GM12878 (cell line): ENCODE results near the gene NKAIN1. TPM values are rescaled to one million over a fixed set of nuclear protein-coding genes. Genes with fewer than 3 reads are reported as not detected.
A peak's percentile ranks its signal among the peaks of the same experiment; 100 is the strongest.

ENCODE experiments used
- ASH2L ChIP-seq: fragments of 300-600, 200-600 bp; sonication (generic); IDR thresholded peaks from 2 replicates; pipeline ENCODE4 v1.6.1; 2017; ENCODE audit warnings: low read depth, mild to moderate bottlenecking, borderline replicate concordance
- BCL11A ChIP-seq: IDR thresholded peaks from 2 replicates; pipeline ENCODE4 v1.6.1; 2011; ENCODE audit warnings: low read depth, low read length
- BCLAF1 ChIP-seq: fragments of 450-650 bp; IDR thresholded peaks from 2 replicates; pipeline ENCODE4 v1.6.1; 2017; ENCODE audit warnings: antibody characterized with exemption, mild to moderate bottlenecking, moderate library complexity
- EZH2 ChIP-seq: IDR thresholded peaks from 2 replicates; pipeline ENCODE4 v1.6.1; 2012; ENCODE audit warnings: low read depth, mild to moderate bottlenecking, control low read depth, inconsistent platforms, low read length, borderline replicate concordance; ENCODE audit not compliant: control insufficient read depth
- FOXK2 ChIP-seq: fragments of 450-650 bp; IDR thresholded peaks from 2 replicates; pipeline ENCODE4 v1.6.1; 2017; ENCODE audit warnings: mild to moderate bottlenecking, moderate library complexity
- HDAC6 ChIP-seq: fragments of 200-600 bp; sonication (generic); IDR thresholded peaks from one replicate; pipeline ENCODE4 v1.8.0; 2017; ENCODE audit warnings: antibody characterized with exemption; ENCODE audit not compliant: unreplicated experiment
- HSF1 ChIP-seq: fragments of 150-350 bp; IDR thresholded peaks from 2 replicates; pipeline ENCODE4 v1.6.1; 2014; ENCODE audit warnings: mild to moderate bottlenecking, low read depth, low read length
- IKZF1 ChIP-seq: fragments of 450-650 bp; conservative IDR thresholded peaks from 2 replicates; pipeline ENCODE4 v1.6.1; 2017; ENCODE audit warnings: antibody characterized with exemption, mild to moderate bottlenecking
- JUNB ChIP-seq: IDR thresholded peaks from 2 replicates; pipeline ENCODE4 v1.6.1; 2016; ENCODE audit warnings: antibody characterized with exemption, mild to moderate bottlenecking
- MEF2A ChIP-seq: IDR thresholded peaks from 2 replicates; pipeline ENCODE4 v1.6.1; 2011; ENCODE audit warnings: low read depth, mild to moderate bottlenecking, low read length, moderate library complexity; ENCODE audit not compliant: insufficient read depth
- MXI1 ChIP-seq: fragments of 150-350 bp; IDR thresholded peaks from 2 replicates; pipeline ENCODE4 v1.6.1; 2011; ENCODE audit warnings: low read depth, mild to moderate bottlenecking, inconsistent platforms, low read length, improper control_type of control experiment
- MYB ChIP-seq: fragments of 150-350 bp; IDR thresholded peaks from 2 replicates; pipeline ENCODE4 v1.6.1; 2014; ENCODE audit warnings: mild to moderate bottlenecking, low read depth, low read length, borderline replicate concordance
- NR2C2 ChIP-seq: IDR thresholded peaks from 2 replicates; pipeline ENCODE4 v1.6.1; 2011; ENCODE audit warnings: borderline replicate concordance, low read depth; ENCODE audit not compliant: control insufficient read depth, insufficient read length
- PBX3 ChIP-seq: IDR thresholded peaks from 2 replicates; pipeline ENCODE4 v1.6.1; 2011; ENCODE audit warnings: mild to moderate bottlenecking, low read depth, low read length, moderate library complexity; ENCODE audit not compliant: insufficient replicate concordance
- PKNOX1 ChIP-seq: fragments of 450-650 bp; IDR thresholded peaks from 2 replicates; pipeline ENCODE4 v1.6.1; 2016; ENCODE audit warnings: mild to moderate bottlenecking
- RCOR1 ChIP-seq: conservative IDR thresholded peaks from 2 replicates; pipeline ENCODE4 v1.6.1; 2012; ENCODE audit warnings: low read depth, low read length, improper control_type of control experiment
- USF1 ChIP-seq: IDR thresholded peaks from 2 replicates; pipeline ENCODE4 v1.6.1; 2011; ENCODE audit warnings: borderline replicate concordance, low read depth, mild to moderate bottlenecking, moderate library complexity, mixed read lengths, low read length; ENCODE audit not compliant: insufficient read depth; ENCODE audit errors: extremely low read length
- YBX1 ChIP-seq: fragments of 450-650 bp; IDR thresholded peaks from 2 replicates; pipeline ENCODE4 v1.6.1; 2016; ENCODE audit warnings: antibody characterized with exemption
- ZZZ3 ChIP-seq: IDR thresholded peaks from 2 replicates; pipeline ENCODE4 v1.6.1; 2011; ENCODE audit warnings: low read depth; ENCODE audit not compliant: control insufficient read depth, insufficient read length
- polyA plus RNA-seq, 11 experiments: library from polyadenylated mRNA; depleted of rRNA in 4 of 11; unstranded in 6 of 11; stranded (reverse) in 5 of 11; fragments of >200 nt; fragmentation: Nextera tagmentation in 4 of 11; fragmentation: Illumina TruSeq in 1 of 11; extraction: Ambion mirVana in 4 of 11; extraction: Trizol in 1 of 11; gene quantifications; 1 replicate in 1 of 11; 2 replicates in 10 of 11; pipeline versions ENCODE4 v1.2.1 to v1.2.3, GENCODE V29; 2011 to 2016; ENCODE audit warnings: inconsistent platforms in 2 of 11, missing spikeins in 2 of 11, low read depth in 1 of 11
- total RNA-seq, 4 experiments: library from RNA; depleted of rRNA in 3 of 4; stranded (reverse); fragments of >200 nt in 3 of 4; fragmentation: Illumina TruSeq in 1 of 4; extraction: Trizol in 1 of 4; gene quantifications; 2 replicates each; pipeline versions ENCODE4 v1.2.1 to v1.2.3, GENCODE V29; 2013 to 2021

NKAIN1 gene
- total and polyA plus RNA-seq, 10 of the 15 experiments (the other 5 are each of a cell fraction or from before 2014, with no cell fraction given), result not detected

- TF ChIP-seq BCLAF1 (no peak), IKZF1 (no peak), FOXK2 (no peak), ASH2L (no peak), HSF1 (no peak), ZZZ3 (no peak), MEF2A (no peak), JUNB (no peak), BCL11A (no peak), EZH2 (no peak), PKNOX1 (no peak), MYB (no peak), USF1 (no peak), PBX3 (no peak), YBX1 (no peak), NR2C2 (no peak), MXI1 (no peak), HDAC6 (no peak), RCOR1 (0 out of 2 replicates have a peak, but pooled peaks have one; percentile 60)
Observed at GRCh38 chr1:31182352-31182751, 57.3 kb downstream of the NKAIN1 start (continued).
